Activated naive CD4-positive, alpha-beta T cell treated with anti-CD3 and anti-CD28 coated beads for 36 hours (primary cell): ENCODE results near the gene IQCK. TPM values are rescaled to one million over a fixed set of nuclear protein-coding genes. Genes with fewer than 3 reads are reported as not detected.

Experiments used
- CTCF ChIA-PET: fragments of 350-600 bp; sonication (Branson Sonifier 250); formaldehyde crosslinking; loops from one replicate; lab custom pipeline; 2021; ENCODE audit warnings: antibody characterized with exemption; lab: Charles Lee
- DNase-seq: peaks from one replicate; pipeline ENCODE4 v3.0.0-alpha.2; 2020
- H3K27ac Mint-ChIP-seq: one replicate; pipeline ENCODE4 v1.8.0; 2021; ENCODE audit warnings: mild to moderate bottlenecking, mixed read lengths
- H3K27me3 Mint-ChIP-seq: one replicate; pipeline ENCODE4 v1.8.0; 2021; ENCODE audit warnings: low read depth, mixed read lengths
- H3K36me3 Mint-ChIP-seq: one replicate; pipeline ENCODE4 v1.8.0; 2021; ENCODE audit warnings: low read depth, mixed read lengths
- H3K4me1 Mint-ChIP-seq: one replicate; pipeline ENCODE4 v1.8.0; 2021; ENCODE audit warnings: low read depth, mixed read lengths
- H3K4me3 Mint-ChIP-seq: one replicate; pipeline ENCODE4 v1.8.0; 2021; ENCODE audit warnings: mild to moderate bottlenecking, moderate library complexity, mixed read lengths
- H3K9me3 Mint-ChIP-seq: one replicate; pipeline ENCODE4 v1.8.0; 2021; ENCODE audit warnings: mixed read lengths
- intact Hi-C: fragments of 100-400 bp; cut with micrococcal nuclease; formaldehyde crosslinking; loops from one replicate; pipeline ENCODE4 v1.15.1; 2023
- total RNA-seq, 2 experiments: library from RNA; stranded (reverse); gene quantifications; one replicate each; pipeline ENCODE4 v1.2.3, GENCODE V29; 2021

The IQCK gene
- total RNA-seq, 2 experiments from 2014 or later, result 2.8 to 3.9 TPM

GRCh38 chr16:19842426-19843157 lies 124.5 kb downstream of the IQCK start:
- no peak for DNase-seq
- Mint-ChIP-seq H3K9me3 (no peaks in the 10 kb centered on the region), H3K36me3 (no peaks in the 10 kb centered on the region), H3K4me3 (no peak overlapping the region), H3K27me3 (no peaks in the 10 kb centered on the region), H3K27ac (no peak overlapping the region), H3K4me1 (no peaks in the 10 kb centered on the region)
- intact Hi-C loops, result no loop called here
- CTCF ChIA-PET, result no interaction called here

- intact Hi-C loops, result no loop called here
- Mint-ChIP-seq H3K27me3 (no peaks in the 10 kb centered on the region), H3K36me3 (no peaks in the 10 kb centered on the region), H3K27ac (no peak overlapping the region), H3K9me3 (no peaks in the 10 kb centered on the region), H3K4me3 (no peak overlapping the region), H3K4me1 (no peaks in the 10 kb centered on the region)
- DNase-seq, result no peak
- CTCF ChIA-PET, result no interaction called here
Observed at GRCh38 chr16:19843371-19843770, 125.3 kb downstream of the IQCK start.

- Mint-ChIP-seq H3K4me3 (no peak overlapping the region), H3K27ac (no peak overlapping the region), H3K27me3 (no peaks in the 10 kb centered on the region), H3K36me3 (no peaks in the 10 kb centered on the region), H3K9me3 (no peaks in the 10 kb centered on the region), H3K4me1 (no peaks in the 10 kb centered on the region)
- intact Hi-C loops, result no loop called here
- DNase-seq, result no peak
- CTCF ChIA-PET, result no interaction called here
Observed at GRCh38 chr16:19844945-19845641, 127.0 kb downstream of the IQCK start.

GRCh38 chr16:19846436-19846835 lies 128.4 kb downstream of the IQCK start:
- no peaks in the 10 kb centered on the region for H3K4me1 Mint-ChIP-seq
- H3K9me3 Mint-ChIP-seq, result no peaks in the 10 kb centered on the region
- CTCF ChIA-PET, result no interaction called here
- no peaks in the 10 kb centered on the region for H3K27me3 Mint-ChIP-seq
- DNase-seq, result no peak
- no peaks in the 10 kb centered on the region for H3K36me3 Mint-ChIP-seq
- intact Hi-C loops, result no loop called here
- no peak overlapping the region for H3K27ac Mint-ChIP-seq
- no peak overlapping the region for H3K4me3 Mint-ChIP-seq

GRCh38 chr16:19848756-19849155 lies 130.7 kb downstream of the IQCK start:
- no peaks in the 10 kb centered on the region for H3K36me3 Mint-ChIP-seq
- H3K27ac Mint-ChIP-seq, result no peak overlapping the region
- no peaks in the 10 kb centered on the region for H3K9me3 Mint-ChIP-seq
- no peaks in the 10 kb centered on the region for H3K4me1 Mint-ChIP-seq
- intact Hi-C loops, result no loop called here
- CTCF ChIA-PET, result no interaction called here
- H3K4me3 Mint-ChIP-seq, result no peak overlapping the region
- no peaks in the 10 kb centered on the region for H3K27me3 Mint-ChIP-seq
- DNase-seq, result no peak

GRCh38 chr16:19850131-19850817 lies 132.2 kb downstream of the IQCK start:
- DNase-seq, result no peak
- intact Hi-C loops, result no loop called here
- H3K4me3 Mint-ChIP-seq, result no peak overlapping the region
- CTCF ChIA-PET, result no interaction called here
- no peaks in the 10 kb centered on the region for H3K9me3 Mint-ChIP-seq
- no peaks in the 10 kb centered on the region for H3K27me3 Mint-ChIP-seq
- H3K36me3 Mint-ChIP-seq, result no peaks in the 10 kb centered on the region
- H3K27ac Mint-ChIP-seq, result no peak overlapping the region
- no peaks in the 10 kb centered on the region for H3K4me1 Mint-ChIP-seq

GRCh38 chr16:19851476-19851875 lies 133.4 kb downstream of the IQCK start:
- Mint-ChIP-seq H3K36me3 (no peaks in the 10 kb centered on the region), H3K4me1 (no peaks in the 10 kb centered on the region), H3K9me3 (no peaks in the 10 kb centered on the region), H3K27ac (no peak overlapping the region), H3K4me3 (no peak overlapping the region), H3K27me3 (no peaks in the 10 kb centered on the region)
- intact Hi-C loops, result no loop called here
- CTCF ChIA-PET, result no interaction called here
- DNase-seq, result no peak

- H3K4me3 Mint-ChIP-seq, result no peak overlapping the region
- no peak for DNase-seq
- intact Hi-C loops, result no loop called here
- H3K27ac Mint-ChIP-seq, result no peak overlapping the region
- no peaks in the 10 kb centered on the region for H3K4me1 Mint-ChIP-seq
- H3K9me3 Mint-ChIP-seq, result no peaks in the 10 kb centered on the region
- H3K36me3 Mint-ChIP-seq, result no peaks in the 10 kb centered on the region
- H3K27me3 Mint-ChIP-seq, result no peaks in the 10 kb centered on the region
- CTCF ChIA-PET, result no interaction called here
Observed at GRCh38 chr16:19853132-19853741, 135.2 kb downstream of the IQCK start.

- no peak for DNase-seq
- H3K27me3 Mint-ChIP-seq, result no peaks in the 10 kb centered on the region
- H3K4me3 Mint-ChIP-seq, result no peak overlapping the region
- no peaks in the 10 kb centered on the region for H3K9me3 Mint-ChIP-seq
- no peaks in the 10 kb centered on the region for H3K36me3 Mint-ChIP-seq
- no peaks in the 10 kb centered on the region for H3K4me1 Mint-ChIP-seq
- no peak overlapping the region for H3K27ac Mint-ChIP-seq
- intact Hi-C loops, result no loop called here
- CTCF ChIA-PET, result no interaction called here
Observed at GRCh38 chr16:19853742-19854542, 135.9 kb downstream of the IQCK start.

GRCh38 chr16:19854543-19854876 lies 136.4 kb downstream of the IQCK start:
- no peaks in the 10 kb centered on the region for H3K9me3 Mint-ChIP-seq
- CTCF ChIA-PET, result interaction anchor here (0.5 kb wide), 1 partner anchor 758 kb away, joined by 3 read pairs; no protein-coding TSS in a partner anchor
- no peaks in the 10 kb centered on the region for H3K36me3 Mint-ChIP-seq
- H3K4me1 Mint-ChIP-seq, result no peaks in the 10 kb centered on the region
- DNase-seq, result no peak
- no peak overlapping the region for H3K27ac Mint-ChIP-seq
- intact Hi-C loops, result no loop called here
- no peaks in the 10 kb centered on the region for H3K27me3 Mint-ChIP-seq
- H3K4me3 Mint-ChIP-seq, result no peak overlapping the region

- Mint-ChIP-seq H3K27me3 (no peaks in the 10 kb centered on the region), H3K36me3 (no peaks in the 10 kb centered on the region), H3K4me1 (no peaks in the 10 kb centered on the region), H3K9me3 (no peaks in the 10 kb centered on the region), H3K27ac (no peak overlapping the region), H3K4me3 (no peak overlapping the region)
- intact Hi-C loops, result no loop called here
- DNase-seq, result no peak
- CTCF ChIA-PET, result no interaction called here
Observed at GRCh38 chr16:19856120-19856519, 138.0 kb downstream of the IQCK start.
